NOMO-1 treated with DMSO at 0.1 percent for 48 hours (cell line): ENCODE results near the gene KPNA6.

ENCODE experiments used
- DNase-seq: peaks from one replicate; lab custom pipeline; 2025; ENCODE audit not compliant: unreplicated experiment; lab: John Stamatoyannopoulos, UW

Gene KPNA6

DNA sequence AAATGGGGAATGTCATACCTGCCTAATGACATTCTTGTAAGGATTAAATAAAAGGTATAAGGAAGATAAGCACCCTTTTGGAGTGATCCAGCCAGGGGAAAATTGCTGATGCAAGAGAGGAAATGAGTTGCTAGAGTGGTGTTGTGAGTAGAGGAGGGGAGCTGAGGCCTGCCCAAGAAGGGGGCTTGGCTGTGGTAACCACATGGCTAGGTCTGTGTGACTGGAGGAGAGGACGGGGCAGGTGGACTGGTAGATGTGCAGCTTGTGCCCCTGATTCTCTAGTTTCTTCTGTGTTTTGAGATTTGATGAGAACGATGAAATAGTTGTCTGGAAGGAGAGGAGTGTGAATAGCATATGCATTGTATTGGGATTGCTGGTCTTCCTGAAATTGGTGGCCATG, 78.2 kb downstream of the KPNA6 start:
- DNase-seq: no peak

DNA sequence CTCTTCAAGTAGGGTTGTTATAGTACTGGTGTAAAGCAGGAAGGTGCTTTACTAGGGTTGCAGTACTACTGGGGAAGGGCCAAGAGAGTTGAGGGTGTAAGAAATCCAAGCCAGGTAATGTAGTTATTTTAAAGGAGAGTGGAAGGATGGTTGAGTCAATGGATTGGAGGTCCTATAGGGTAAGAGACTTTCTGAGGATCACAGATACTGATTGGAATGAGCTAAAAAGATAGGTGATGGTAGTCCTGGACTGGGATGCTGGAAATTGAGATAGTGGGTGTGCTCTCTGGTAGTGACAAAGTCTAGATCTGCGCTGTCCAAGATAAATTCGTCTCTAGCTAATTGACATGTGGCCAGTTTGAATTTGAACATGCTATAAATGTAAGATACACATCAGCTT, 78.6 kb downstream of the KPNA6 start:
- DNase-seq: no peak

DNA sequence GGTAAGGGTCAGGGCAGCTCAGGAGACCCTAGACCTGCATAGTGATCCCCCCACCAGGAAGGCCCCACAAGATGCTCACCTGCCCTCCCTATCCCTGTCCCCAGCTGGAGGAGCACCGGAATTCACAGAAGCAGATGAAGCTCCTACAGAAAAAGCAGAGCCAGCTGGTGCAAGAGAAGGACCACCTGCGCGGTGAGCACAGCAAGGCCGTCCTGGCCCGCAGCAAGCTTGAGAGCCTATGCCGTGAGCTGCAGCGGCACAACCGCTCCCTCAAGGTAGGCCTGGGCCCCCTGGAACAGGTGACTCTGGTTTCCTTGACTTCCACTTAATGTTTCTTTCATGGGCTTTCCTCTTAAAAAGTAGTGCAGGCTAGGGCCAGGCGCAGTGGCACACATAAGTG, 80.0 kb downstream of the KPNA6 start:
- no peak for DNase-seq

DNA sequence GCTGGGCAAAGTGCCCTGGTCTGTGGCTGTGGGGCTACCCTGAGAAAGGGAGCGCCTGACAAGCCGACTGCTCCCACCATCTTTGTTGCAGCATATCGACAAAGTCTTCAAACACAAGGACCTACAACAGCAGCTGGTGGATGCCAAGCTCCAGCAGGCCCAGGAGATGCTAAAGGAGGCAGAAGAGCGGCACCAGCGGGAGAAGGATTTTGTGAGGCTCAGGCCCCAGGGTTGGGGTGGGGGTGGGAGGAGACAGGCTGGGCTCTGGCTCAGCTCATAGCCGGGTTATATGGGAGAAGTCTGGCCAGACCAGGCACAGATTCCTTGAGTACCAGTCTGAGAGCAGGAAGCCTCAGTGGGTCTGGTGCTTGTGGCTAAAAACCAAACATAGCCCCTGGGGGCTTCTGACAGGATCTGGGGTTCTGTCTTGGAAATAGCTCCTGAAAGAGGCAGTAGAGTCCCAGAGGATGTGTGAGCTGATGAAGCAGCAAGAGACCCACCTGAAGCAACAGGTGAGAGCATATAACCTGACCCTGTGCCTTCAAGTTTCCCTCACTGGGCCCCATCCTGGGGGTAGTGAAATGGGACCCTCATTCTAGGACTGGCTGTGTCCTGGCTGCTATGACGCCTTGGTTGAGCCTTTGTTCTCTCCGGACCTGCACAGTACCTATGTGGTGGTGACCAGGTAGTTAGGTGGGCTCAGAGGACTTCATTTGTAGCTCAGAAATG, 84.5 kb downstream of the KPNA6 start:
- DNase-seq: no peak

DNA sequence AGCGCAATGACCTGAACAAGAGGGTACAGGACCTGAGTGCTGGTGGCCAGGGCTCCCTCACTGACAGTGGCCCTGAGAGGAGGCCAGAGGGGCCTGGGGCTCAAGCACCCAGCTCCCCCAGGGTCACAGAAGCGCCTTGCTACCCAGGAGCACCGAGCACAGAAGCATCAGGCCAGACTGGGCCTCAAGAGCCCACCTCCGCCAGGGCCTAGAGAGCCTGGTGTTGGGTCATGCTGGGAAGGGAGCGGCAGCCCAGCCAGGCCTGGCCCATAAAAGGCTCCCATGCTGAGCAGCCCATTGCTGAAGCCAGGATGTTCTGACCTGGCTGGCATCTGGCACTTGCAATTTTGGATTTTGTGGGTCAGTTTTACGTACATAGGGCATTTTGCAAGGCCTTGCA, 87.1 kb downstream of the KPNA6 start:
- no peak for DNase-seq

DNA sequence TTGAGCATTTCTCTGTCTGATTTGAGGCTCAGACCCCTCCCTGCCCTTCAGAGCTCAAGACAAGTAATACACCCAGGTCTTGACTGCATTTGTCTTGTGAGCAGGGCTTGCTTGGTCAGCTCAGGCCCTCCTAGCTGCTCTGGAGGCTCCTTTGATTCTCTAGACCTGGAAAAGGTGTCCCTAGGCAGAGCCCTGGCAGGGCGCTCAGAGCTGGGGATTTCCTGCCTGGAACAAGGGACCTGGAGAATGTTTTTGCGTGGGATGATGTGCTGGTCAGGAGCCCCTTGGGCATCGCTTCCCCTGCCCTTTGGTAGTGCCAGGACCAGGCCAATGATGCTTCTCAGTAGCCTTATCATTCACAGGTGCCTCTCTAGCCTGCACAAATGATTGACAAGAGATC, 87.7 kb downstream of the KPNA6 start:
- DNase-seq: no peak

DNA sequence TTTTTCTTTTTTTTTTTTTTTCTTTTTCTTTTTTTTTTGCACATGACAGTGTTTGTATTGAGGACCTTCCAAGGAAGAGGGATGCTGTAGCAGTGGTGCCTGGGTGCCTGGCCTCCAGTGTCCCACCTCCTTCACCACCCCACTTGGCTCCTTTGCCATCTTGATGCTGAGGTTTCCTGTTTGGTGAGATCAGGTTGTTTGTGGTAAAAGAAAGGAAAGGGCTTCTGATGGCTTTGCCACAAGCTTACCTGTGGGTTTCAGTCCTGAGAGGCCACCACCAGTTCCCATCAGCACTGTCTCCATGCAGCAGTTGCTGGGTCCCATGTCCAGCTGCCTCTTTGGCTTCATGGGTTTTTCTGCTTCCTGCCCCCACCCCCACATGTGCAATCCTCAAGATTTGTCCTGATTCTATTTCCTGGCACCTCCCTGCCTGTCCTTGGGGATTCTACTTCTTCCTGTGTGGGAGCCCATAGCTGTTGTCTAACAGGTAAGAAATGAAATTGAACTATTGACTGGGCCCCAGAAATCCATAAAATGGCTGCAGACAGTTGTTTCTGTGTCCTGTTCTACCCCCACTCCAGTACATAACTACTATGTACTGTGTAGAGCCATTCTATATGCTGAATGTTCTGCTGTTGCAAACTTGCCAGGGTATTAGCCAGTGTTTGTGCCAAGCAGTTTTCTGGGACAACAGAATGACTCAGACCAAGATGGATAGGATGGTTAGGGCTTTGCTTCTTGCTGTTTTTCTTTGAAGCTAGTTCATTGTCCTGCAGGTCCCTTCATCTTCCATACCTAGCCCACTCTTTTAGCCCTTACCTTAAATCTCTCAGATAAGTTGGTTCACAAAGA, 88.3 kb downstream of the KPNA6 start:
- DNase-seq: no peak

DNA sequence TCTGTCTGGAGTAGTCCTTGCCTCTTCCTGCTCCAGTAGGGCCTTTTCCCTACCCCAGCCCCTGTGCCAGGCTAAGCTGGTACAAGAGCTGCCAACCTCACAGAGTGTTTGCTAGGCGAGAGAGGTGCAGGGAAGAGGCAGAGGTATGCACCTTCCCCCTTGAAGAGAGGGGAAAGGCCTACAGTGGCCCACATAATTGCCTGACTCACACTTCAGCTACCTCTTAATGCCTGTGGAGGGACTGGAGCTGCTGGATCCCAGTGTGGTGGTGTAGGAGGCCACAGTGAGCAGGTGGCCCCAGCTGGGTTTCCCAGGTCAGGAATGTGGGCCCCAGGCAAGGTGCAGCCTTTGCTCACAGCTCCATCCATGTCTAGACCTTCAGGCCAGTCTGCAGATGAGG, 89.2 kb downstream of the KPNA6 start:
- no peak for DNase-seq

DNA sequence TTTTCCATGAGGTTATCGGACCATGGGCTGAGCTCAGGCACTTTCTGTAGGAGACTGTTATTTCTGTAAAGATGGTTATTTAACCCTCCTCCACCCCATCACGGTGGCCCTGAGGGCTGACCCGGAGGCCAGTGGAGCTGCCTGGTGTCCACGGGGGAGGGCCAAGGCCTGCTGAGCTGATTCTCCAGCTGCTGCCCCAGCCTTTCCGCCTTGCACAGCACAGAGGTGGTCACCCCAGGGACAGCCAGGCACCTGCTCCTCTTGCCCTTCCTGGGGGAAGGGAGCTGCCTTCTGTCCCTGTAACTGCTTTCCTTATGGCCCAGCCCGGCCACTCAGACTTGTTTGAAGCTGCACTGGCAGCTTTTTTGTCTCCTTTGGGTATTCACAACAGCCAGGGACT, 90.0 kb downstream of the KPNA6 start:
- DNase-seq: no peak

DNA sequence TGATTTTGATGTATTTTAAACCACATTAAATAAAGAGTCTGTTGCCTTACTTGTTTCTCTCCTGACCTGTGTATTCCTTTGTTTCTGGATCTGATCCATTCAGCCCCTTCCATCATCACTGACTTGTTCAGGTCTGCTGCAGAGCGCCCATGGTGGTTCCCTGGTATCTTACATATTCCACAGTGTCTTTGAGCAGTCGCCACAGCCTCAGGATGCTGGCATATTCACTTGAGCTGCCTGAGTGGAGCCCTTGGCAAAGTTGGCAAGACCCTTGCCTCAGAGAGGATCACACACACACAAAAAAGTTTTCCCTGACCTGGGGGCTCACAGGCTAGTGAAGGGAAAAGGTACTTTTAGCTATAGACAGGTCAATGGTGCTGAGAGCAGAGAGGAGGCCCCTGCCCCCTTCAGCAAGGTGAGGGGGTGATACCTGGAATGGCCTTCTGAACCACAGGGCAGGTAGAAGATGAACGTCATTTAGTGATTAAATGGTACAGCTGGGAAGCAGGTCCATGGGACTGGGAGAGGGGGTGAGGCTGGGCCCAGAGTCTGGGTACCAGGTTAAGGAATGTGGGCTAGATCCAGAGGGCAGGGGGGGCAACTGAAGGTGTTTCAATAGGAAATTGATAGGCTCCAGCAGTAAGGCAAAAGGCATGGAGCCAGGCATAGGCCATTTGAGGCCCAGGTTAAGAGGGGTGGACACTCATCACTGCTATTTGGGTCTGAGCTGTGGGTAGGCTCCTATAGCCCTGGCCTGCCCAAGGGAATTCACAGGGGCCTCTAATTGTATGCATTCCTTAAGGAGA, 90.6 kb downstream of the KPNA6 start:
- no peak for DNase-seq

DNA sequence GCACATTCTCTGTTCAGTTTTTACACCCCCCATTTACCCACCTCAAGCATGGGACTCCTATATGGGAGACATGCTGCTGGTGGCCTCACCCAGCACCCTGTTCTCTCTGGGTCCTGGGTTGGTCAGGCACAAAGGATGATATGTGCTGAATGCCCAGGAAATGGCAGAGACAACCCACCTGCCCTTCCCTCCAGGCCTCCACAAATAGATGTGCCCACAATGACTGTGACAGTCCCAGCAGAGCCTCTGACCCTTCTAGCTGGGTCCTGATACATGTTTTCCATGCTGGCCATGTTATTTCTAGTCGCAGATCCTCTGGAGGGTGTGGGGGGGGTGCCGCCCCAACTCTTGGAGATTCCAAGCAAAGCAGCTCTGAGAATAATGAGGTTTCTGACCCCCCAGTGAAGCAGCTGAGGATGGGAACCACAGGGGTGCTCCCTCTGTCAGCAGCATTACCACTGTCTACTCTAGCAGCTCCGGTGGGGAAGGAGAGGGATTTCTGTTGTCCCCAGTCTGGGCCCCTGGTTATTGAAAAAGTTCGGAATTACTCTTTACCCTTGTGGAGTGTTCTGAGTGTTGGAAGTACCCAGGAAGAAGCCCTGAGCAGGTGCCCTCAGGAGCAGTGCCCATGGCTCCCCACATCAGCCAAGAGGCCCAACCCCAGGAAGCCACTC, 91.3 kb downstream of the KPNA6 start:
- no peak for DNase-seq

DNA sequence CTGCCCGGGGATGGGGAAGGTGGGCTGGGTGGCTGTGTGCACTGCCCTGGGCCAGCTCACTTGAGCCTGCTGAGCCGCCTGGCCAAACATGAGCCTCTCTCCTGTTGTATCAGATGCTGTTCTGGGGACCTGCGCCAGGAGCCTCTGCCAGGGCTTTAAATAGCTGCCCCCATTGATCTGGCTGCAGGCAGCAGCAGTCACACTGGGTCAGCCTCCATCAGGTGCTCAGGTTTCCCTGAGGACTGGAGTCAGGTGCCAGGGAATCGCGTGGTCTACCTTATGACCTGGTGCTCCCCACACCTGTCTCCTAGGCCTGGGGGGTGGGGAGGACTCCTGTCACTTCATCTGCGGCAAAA, 91.8 kb downstream of the KPNA6 start:
- no peak for DNase-seq

DNA sequence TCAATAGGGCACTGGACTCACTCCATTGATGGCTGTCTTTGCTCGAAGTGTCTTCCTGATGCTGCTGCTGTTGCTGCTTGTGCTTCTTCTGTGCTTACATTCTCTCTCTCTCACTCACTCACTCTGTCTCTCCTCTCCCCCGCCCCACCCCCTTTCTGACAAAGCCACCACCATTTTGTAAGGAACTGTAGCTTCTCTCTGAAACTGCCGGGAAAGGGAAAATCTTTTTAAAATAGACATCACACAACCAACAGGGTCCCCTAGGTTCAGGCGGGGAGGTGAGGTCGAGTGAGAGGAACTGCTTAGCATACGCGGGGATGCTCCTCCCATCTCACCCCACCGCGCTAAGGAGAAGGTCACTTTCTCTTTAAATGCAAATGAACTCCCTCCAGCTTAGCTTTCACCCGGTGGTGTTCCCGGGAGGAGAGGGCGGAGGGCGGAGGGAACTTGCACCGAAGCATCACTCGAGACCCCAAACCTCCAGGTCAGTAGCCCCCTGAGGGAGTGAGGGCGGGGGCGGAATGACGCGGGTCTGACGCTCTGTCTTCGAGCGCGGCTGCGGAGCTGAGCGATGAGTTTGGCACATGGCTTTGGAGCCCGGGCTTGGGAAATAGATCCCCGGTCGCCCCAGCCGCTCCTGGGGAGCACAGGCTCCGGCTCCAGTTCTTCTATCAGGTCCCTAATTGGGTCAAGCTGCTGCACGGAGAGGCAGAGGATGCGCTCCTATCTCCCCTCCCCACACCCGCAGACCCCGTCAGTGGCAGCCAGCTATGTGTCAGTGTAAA, 92.6 kb downstream of the KPNA6 start, which contains the start of gene CCDC28B:
TSS of gene CCDC28B (plus strand) at position 370 of the 785 bp plus-strand sequence. CDS start 1,341 bp downstream, outside the sequence.
- DNase-seq: peak; percentile 49

DNA sequence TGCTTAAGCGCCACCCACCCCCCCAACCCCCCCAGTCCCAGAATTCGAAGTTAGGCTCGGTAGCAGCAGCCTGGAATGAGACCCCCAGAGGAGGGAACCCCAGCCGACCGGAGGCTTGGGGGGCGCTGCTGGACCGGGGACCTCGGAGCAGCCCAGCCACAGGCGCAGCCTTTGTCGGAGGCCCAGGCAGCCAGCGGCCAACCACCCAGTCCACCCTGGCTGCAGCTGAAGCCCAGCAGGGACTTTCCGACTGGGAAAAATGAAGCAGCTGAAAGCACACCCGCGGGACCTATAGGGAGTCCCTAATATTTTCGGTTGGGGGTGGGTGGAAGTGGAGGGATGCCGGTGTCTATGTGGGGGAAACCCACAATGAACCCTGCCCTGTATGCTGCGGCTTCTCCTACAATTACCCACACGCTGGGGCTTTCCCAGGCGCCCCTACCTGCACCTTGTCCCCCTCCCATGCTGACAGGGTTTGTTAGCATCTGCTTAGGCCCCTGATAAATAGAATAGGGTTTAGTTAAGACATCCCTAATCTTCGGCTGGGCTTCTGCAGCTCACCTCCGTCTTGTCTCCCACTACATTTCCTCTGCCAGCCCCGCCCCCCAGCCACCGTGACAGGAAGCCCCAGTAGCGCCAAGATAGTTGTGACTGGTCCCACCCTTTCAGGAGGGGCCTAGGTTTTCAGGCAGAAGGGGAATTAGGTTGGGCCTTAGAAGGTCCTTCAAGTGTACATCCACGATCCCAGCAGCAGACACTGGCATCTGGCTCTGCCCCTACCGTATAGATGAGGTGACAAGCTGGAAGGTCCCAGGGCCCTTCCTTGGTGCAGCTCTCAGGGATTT, 93.4 kb downstream of the KPNA6 start:
- DNase-seq: peak; percentile 63

DNA sequence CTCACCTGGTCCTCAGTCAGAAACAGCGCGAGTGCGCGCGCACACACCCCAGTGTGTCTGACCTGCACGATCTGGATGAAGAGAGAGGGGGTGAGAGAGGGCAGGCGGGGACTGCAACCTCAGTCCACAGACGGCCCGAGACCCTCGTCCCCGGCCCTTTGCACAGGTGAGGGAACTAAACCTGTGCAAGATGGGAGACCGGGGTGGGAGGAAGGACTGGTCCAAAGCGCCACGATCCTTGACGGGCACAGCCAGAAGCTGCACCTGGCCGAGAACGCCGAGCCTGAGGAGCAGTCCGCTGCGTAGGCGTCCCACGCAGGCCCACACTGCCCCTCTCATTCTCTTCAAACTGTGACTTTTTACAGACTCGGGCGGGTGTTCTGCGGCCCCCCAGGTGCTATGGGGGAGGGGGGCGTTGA, 97.1 kb downstream of the KPNA6 start:
- DNase-seq: no peak

DNA sequence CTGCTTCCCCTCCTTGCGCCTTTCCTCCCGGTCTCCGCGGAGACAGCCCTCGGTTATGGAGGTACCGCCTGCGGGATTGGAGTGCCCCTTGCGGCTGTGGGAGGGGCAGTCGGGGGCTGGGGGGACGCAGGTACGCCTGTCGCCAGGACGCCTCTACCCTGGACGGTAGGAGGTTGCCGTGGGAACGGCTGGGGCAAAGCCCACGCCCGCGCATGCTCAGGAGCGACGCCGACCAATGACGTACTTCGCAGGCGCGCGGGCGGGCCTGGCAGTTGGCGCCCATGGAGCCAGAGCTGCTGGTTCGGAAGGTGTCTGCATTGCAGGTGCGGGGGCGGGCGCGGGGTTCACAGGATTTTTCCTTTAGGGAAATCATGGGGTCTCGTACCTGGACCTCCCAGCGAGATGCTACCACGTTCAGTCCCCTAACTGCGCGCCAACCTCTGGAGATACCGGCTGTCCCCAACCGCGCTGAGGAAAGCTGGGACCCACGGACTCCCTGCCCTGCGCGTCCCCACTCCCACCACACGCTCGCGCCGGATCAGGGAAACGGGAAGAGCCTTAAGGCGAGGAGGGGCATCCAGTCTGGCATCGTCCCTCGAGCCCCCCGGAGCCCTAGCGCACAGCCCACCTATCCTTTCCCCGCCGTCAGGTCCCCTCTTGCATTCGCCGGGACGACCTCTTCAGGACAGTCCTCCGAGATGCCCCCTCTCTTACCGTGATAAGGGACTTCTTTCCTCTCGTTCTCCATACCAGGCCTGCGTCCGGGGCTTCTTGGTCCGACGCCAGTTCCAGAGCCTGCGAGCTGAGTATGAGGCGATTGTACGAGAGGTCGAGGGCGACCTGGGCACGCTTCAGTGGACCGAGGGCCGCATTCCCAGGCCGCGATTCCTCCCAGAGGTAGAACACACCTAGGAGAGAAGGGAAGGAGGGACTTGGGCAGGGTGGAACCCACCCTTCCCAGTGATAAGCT, 97.8 kb downstream of the KPNA6 start, which contains the start of gene IQCC:
TSS of gene IQCC (plus strand) at position 271 of the 970 bp plus-strand sequence. CDS start at position 282, 11 bp downstream.
- peak; percentile 75 for DNase-seq

DNA sequence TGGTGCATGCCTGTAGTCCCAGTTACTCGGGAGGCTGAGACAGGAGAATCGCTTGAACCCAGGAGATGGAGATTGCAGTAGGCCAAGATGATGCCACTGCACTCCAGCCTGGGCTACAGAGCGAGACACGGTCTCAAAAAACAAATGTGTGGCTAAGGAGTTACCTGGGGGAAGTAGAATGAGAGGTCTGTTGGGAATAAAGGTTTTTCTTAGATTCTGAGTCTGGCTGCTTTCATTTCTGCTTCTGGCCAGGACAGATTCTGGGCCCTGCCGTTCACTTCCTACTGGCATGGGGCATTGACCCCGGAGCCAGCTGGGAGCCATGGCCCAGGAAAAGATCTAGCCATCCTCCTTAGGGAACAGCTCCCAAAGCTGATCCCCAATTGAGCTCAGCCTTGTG, 100.6 kb downstream of the KPNA6 start:
- no peak for DNase-seq

DNA sequence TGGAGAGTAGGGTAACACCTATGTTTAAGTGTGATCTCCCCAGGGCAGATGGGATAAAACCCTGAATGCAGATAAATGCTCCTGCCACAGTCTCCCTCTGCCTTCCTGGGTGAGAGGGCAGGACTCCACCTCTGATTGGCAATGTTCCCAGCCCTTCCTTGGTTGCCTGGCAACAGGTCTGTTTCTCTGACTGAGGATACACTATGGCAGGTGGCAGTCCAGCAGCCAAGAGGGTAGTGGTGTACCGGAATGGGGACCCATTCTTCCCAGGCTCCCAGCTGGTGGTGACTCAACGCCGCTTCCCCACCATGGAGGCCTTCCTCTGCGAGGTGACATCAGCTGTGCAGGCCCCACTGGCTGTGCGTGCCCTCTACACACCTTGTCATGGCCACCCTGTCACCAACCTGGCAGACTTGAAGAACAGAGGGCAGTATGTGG, 101.1 kb downstream of the KPNA6 start, which contains the start of gene DCDC2B:
TSS of gene DCDC2B (plus strand) at position 199 of the 438 bp plus-strand sequence. CDS start at position 204, 5 bp downstream.
- no peak for DNase-seq
